Measurements from ENCODE around the gene PCBP3.

PCBP3 gene

GRCh38 chr21:45818276-45818903, 174.9 kb downstream of the PCBP3 start:
- no peak for DNase-seq

DNA sequence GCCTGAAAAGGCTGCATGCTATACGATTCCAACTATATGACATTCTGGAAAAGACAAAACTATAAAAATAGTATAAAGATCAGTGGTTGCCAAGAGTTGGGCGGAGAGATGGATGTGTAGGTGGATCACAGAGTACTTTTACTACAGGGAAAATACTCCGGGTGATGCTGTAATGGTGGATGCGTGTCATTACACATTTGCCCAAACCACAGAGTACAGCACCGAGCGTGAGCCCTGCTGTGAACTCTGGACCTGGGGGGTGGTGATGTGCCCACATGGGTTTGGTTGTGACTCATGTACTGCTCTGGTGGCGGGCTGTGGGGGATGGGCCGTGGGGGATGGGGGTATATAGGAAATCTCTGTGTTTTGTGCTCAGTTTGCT, 175.4 kb downstream of the PCBP3 start:
- no peak for DNase-seq

- DNase-seq, result no peak
These were observed 176.1 kb downstream of the PCBP3 start for GRCh38 chr21:45819478-45820170.

DNA sequence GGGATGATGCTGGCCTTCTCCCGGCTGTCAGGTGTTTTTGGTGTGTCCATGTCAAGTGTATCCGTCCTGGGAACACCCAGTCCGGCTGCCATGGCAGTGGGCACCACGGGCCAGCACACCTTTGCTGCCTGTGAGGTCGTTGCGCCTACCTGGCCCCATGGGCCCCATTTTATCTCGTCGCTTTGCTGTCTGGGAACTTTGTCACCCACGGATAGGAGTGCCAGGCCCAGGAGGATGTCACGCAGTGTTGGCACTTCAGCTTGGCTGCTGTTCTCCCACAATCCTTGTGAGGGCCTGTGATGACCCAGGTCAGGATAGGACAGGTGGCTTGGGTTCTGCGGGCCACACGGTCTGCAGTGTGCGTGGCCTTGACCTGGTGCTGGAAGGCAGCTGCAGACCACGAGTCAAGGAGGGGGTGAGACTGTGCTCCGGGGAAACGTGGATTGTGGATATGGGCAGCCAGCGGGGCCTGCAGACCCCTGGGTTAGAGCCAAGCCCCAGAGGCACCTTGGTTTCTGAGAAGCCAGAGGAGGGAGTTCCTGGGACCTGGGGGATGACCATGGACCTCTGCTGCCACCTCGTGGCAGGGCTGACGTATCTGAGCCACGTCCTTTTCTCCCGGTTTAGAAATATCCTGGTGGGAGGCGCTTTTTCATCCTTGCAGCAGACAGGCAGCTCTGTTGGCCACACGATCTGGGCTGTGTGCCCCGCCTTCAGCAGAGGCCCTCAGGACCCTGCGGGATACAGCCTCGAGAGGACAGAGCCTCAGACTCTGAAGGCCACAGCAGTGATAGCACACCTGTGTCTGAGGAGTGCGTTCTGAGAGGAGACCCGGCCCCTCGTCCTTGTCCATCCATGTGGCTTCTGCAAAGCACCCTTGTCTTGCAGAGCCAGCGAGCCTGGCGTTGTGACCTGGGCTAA, 176.9 kb downstream of the PCBP3 start:
- no peak for DNase-seq

DNA sequence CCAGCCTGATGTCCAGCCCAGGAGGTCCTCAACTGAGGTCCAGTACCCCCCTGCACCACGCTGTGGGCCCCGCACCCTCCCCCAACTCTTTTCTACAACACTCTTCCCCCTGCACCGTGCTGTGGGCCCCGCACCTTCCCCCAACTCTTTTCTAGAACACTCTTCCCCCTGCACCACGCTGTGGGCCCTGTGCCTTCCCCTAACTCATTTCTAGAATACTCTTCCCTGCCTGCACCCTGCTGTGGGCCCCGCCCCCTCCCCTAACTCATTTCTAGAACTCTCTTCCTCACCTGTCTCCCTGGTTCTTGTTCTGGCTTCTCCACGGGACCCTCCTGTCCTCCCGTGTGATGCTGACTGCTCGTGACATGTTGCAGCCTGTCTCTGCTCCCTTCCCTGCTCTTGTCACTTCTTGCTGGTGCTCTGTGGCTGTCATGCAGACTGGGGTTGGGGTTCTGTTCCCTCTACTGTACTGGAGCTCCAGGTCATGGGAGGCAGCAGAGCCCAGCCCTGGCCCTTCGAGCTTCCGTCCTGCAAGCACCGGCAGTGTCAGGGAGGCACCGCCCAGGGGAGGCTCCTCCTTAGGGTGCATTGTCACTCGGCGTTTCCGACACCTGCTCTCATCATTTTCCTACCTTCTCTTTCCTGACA, 177.9 kb downstream of the PCBP3 start:
- DNase-seq, result no peak

- no peak for DNase-seq
These were observed 178.5 kb downstream of the PCBP3 start for GRCh38 chr21:45821998-45822397.

DNA sequence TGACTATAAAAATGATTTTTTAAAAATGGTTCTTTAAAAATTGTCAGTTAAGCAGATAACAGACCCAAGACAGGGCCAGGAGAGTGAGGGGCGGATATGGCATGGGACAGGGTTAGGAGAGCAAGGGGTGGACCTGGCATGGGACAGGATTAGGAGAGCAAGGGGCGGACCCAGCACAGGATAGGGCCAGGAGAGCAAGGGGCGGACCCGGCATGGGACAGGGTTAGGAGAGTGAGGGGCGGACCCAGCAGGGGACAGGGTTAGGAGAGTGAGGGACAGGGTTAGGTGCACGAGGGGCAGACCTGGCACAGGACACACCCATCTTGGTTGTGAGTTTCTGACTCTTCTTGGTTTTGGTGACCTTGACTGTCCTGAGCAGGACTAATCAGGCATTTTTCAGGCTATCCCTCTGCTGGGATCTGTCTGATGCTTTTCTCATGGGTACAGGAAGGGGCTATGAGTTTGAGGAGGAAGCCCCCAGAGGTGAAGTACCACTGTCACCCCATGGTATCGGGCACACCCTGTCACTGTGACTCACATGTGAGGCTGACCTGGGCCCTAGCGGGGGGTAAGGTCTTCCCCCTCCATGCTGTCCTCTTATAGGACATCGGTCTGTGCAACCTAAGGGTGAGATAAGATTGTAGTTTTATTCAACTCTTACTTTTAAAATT, 179.0 kb downstream of the PCBP3 start:
- no peak for DNase-seq

DNA sequence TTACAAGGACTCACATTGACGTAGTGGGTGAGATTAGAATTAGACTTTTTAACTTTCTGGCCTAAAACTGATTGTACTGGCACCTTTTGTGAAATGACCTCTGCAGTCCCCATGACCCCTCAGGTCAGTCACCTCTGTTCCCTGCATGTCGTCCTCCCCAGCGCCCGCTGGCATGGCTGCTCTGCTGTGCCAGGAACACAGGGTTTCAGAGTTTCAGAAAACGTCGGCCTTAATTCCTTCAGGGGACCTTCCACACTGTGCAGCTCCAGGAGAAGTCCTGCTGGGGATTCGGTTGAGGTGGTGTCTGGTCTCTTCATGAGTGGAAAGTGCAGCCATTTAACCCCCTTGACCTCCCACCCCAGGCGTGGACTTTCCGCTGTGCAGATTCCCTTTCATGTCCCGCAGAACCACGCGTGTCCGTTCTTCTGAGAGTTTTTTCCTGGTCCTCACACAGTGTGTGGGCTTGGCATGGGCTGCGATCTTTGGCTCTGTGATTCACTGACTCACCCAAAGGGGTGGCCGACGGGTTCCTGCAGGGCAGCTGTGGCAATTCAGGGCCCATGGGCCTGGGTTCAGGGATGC, 179.7 kb downstream of the PCBP3 start:
- DNase-seq, result no peak

- DNase-seq, result no peak
These were observed 181.2 kb downstream of the PCBP3 start for GRCh38 chr21:45824546-45825215.

- DNase-seq, result no peak
These were observed 181.7 kb downstream of the PCBP3 start for GRCh38 chr21:45825219-45825618.

DNA sequence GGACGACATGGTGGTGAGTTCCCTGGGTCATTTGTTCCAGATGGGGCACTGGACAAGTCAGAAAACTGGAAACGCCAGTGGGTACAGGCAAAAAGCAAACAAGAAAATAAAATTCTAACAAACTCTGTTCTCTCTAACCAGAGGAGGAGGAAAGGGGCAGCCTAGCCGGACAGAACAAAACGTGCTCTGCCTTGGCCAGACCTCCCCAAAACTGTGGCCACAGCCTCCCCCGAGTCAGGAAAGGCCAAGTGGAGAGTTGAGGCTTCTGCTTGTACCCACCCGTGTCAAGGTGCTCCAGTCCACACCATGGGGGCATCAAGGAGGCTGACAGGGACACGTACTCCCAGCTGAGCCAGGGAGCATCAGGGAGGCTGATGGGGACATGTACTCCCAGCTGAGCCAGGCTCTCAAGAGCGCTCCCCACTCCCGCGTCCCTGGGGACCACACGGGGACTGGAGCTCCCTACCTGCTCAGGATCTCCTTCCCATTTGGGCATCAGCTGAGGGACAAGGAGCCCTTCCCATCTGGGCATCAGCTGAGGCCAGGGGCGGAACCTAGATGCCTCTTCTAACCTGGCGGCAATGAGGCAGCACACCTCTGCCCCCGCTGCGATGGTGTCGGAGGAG, 183.3 kb downstream of the PCBP3 start:
- DNase-seq, result no peak

DNA sequence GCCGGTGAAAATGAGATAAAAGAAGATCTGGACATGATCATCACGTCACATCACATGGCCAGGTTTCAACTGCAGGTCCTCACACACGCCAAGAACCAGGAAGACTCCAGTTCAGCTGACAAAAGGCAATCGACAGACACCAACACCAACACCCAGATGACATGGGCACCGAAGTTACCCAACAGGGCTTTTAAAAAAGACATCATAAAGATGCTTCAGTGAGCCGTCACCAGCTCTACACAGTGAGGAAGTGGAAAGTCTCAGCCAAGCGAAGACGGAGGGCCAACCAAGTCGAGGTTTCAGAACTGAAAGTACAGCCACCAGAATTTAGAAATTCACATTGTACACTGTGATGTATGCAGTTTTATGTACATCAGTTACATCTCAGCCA, 183.8 kb downstream of the PCBP3 start:
- no peak for DNase-seq

DNA sequence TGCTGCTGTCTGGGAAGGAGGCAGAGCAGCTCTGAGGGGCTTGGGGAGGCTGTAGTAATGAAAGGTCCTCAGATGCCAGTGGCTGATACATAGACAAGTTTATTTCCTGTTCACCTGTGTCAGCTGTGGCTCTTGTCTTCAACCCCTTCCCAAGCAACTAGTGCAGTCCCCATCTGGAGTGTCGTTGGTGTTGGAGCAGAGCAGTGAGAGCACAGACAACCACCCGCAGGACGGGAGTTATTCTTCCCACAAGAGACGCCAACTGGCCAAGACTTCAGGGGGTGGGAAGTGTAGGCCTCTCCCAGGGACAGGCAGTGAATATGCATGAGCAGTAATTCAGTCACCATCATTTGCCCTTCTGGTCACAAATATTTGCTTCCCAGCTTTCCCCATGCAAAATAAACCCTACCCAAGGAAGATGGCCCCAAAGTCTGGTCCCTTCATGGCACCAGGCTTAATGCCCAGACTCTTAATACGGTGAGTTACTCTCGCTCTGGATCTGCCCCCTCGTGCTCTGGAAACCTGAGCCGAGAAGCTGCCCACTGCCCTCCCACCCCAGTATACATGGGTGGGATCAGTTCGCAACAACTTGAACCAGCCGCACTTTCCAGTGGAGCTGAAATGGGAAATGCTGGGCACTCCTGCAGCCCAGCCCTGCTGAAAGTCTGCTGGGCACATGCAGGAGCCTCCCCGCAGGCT, 184.5 kb downstream of the PCBP3 start:
- no peak for DNase-seq

GRCh38 chr21:45828580-45829570, 185.3 kb downstream of the PCBP3 start:
- no peak for DNase-seq

- DNase-seq, result no peak
These were observed 186.1 kb downstream of the PCBP3 start for GRCh38 chr21:45829668-45830067.

DNA sequence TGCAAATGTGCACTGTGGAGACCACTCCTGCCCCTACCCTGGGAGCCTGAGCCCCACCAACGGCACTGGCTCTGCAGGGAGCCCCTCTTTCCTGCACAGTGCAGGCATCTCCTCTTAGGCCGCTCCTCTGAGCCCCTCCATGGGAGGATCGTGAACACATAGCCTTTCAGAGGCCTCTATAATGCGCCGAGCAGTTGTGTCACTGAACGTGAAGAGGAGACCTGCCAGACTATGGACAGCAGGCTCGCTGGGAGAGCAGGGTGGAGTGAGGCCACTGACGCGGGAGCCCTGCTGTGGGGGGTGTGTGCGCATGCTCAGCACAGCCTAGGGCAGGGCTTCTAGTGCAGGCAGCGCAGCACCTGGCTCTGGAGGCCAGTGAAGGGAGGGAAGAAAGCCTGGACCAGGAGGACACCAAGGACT, 186.7 kb downstream of the PCBP3 start:
- DNase-seq, result no peak

DNA sequence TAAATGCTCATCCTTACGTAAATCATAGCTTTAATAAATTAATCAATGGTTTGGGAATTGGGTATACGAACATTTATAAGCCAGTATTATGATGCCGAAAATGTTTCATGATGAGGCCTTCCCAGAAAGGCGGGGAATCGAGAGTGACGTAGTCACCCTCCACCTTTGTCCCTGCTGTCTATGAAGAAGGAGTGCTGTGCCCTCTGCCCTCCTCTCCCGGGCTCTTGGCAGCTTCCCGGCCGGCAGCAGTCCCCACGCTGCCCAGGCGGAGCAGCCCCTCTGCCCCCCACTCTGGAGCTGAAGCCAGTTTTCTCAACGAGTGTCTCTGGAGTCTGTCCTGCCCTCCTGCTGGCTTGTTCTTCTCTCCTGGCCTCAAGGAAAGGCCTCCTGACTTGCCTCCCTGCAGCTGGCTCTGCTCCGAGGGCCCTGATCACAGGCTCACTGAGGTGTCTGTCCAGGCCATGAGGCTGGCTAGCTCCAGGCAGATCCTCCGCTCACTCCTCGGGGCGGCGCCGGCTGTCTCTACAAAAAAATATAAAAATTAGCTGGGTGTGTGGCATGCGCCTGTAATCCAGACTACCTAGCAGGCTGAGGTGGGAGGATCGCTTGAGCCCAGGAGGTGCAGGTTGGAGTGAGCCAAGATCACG, 187.3 kb downstream of the PCBP3 start:
- no peak for DNase-seq

DNA sequence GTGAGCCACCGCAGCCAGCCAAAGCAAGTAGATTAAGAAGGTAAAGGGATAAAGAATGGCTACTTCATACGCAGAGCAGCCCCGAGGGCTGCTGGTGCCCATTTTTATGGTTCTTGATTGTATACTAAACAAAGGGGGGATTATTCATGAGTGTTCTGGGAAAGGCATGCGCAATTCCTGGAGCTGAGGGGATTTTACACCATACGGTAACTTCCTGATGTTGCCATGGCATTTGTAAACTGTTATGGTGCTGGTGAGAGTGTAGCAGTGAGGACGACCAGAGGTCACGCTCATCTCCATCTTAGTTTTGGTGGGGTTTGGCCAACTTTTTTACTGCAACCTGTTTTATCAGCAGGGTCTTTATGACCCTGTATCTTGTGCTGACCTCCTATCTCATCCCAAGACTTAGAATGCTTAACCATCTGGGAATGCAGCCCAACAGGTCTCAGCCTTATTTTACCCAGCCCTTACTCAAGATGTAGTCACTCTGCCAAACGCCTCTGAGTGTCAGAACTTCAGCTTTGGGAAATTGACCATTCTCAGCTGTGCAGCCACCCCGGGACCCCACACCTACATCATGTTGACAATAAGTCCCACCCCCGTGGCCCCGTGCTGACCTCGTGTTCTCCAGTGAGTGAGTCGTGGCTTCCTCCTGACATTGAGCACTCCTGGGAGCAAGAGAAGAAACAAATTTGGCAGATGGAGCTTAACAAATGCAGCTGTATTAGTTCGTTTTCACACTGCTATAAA, 188.6 kb downstream of the PCBP3 start:
- DNase-seq, result no peak
